Right lobe of liver (tissue), 6 donors: ENCODE results near the gene PLEKHG3. TPM values are rescaled to one million over a fixed set of nuclear protein-coding genes. Genes with fewer than 3 reads are reported as not detected.

Experiments used
- ATAC-seq, 4 donors: fragments of 200-7000 bp; cut with Tn5 transposase; one replicate each; pipeline ENCODE4 v1.9.1; 2020; ENCODE audit warnings: mild to moderate bottlenecking in 4 of 4, moderate library complexity in 4 of 4
- DNase-seq, 3 donors: peaks; one replicate each; pipeline ENCODE4 v3.0.0-alpha.2; 2020
- H3K27ac ChIP-seq, 3 donors: fragments of 200-600 bp; one replicate each; pipeline ENCODE4 v1.8.0; 2022
- H3K27me3 ChIP-seq, 2 donors: fragments of 200-600 bp; one replicate each; pipeline ENCODE4 v1.8.0; 2022
- H3K36me3 ChIP-seq, 4 donors: fragments of 200-600 bp; sonication (generic) in 1 of 4; one replicate each; pipeline versions ENCODE4 v1.5.1 to v1.8.0; 2017 to 2022; ENCODE audit warnings: control low read depth in 1 of 4
- H3K4me1 ChIP-seq, 4 donors: fragments of 200-600 bp; sonication (generic) in 1 of 4; one replicate each; pipeline versions ENCODE4 v1.5.1 to v1.8.0; 2017 to 2022; ENCODE audit warnings: control low read depth in 1 of 4
- H3K4me3 ChIP-seq, 3 donors: fragments of 200-600 bp; one replicate each; pipeline ENCODE4 v1.8.0; 2022
- H3K9me3 ChIP-seq, 4 donors: fragments of 200-600 bp; sonication (generic) in 1 of 4; one replicate each; pipeline versions ENCODE4 v1.5.1 to v1.8.0; 2017 to 2022; ENCODE audit warnings: control low read depth in 1 of 4
- POLR2A ChIP-seq: fragments of 450-650 bp; IDR thresholded peaks from one replicate; pipeline ENCODE4 v1.6.1; 2017; ENCODE audit warnings: antibody characterized with exemption, mild to moderate bottlenecking
- WGBS: methylation state at CpG from one replicate; pipeline ENCODE4 v1.1.6; 2018; ENCODE audit warnings: low coverage, low lambda C conversion rate; ENCODE audit not compliant: insufficient coverage; ENCODE audit errors: missing lambda C conversion rate; 5-methylcytosine and 5-hydroxymethylcytosine counted together
- intact Hi-C, 2 donors: fragments of 100-400 bp; cut with DNase I; formaldehyde crosslinking; loops; one replicate each; pipeline versions ENCODE4 v1.11.2 to v1.14.1; 2022
- total RNA-seq, 6 experiments: library from RNA; depleted of rRNA in 2 of 6; stranded (reverse); fragments of >200 nt in 2 of 6; fragmentation: NEBNext Ultra II Directional in 3 of 6; extraction: Animal tissue kit (Norgen Biotek cat#: 25700) in 3 of 6; gene quantifications; one replicate each; pipeline versions ENCODE4 v1.1.0 to v1.2.4, GENCODE V29; 2016 to 2023
- TF ChIP-seq, protein P1 (sequence below), 4 donors: fragments of 200-600 bp in 3 of 4; fragments of 450-650 bp in 1 of 4; IDR thresholded peaks; one replicate each; pipeline versions ENCODE4 v1.5.1 to v1.8.0; 2016 to 2022; ENCODE audit warnings: antibody characterized with exemption in 4 of 4, mild to moderate bottlenecking in 2 of 4
- donor health status: DM: no; HTN: yes; CAD: no.
- donor health status: DM: no; HTN: no; CAD: no.
- donor health status: DM: no; HTN: no; CAD: no.
- donor health status: DM: no; HTN: yes; CAD: no.
- donor health status: DM: no; HTN: yes; CAD: no.

The PLEKHG3 gene
- total RNA-seq, 6 experiments from 2014 or later, result 25.4 to 49.1 (median 28.0) TPM

DNA sequence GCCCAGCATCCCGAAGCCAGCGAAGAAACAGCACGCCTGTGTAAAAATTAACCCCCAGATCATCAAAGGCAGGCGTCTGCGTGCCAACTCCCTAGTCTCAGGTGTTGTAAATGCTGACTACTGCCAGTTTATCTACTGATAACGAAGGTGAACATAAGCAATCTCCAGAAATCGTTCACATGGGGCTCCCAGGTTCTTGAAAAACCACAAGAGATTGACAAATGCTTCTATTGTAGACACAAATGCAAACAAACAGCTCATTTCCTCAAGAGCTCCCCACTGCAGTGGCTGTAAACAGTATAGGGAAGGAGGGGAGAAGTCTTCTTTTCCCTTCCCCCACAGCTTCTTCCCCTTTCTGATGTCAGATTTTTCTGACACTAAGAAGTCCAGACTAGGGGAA lies 5.3 kb upstream of the PLEKHG3 start:
- Histone ChIP-seq H3K4me3 (no peak overlapping the region), H3K36me3 (no peaks in the 10 kb centered on the region), H3K27ac (no peak overlapping the region), H3K9me3 (no peaks in the 10 kb centered on the region), H3K4me1 (peaks cover 0 to 13% (median 3%) of the 10 kb centered on the region in 4 donors), H3K27me3 (no peaks in the 10 kb centered on the region)
- ATAC-seq (peak; percentile 35 to 59 (median 46)), DNase-seq (no peak)
- intact Hi-C loops, result no loop called here
- TF ChIP-seq, protein P1, sequence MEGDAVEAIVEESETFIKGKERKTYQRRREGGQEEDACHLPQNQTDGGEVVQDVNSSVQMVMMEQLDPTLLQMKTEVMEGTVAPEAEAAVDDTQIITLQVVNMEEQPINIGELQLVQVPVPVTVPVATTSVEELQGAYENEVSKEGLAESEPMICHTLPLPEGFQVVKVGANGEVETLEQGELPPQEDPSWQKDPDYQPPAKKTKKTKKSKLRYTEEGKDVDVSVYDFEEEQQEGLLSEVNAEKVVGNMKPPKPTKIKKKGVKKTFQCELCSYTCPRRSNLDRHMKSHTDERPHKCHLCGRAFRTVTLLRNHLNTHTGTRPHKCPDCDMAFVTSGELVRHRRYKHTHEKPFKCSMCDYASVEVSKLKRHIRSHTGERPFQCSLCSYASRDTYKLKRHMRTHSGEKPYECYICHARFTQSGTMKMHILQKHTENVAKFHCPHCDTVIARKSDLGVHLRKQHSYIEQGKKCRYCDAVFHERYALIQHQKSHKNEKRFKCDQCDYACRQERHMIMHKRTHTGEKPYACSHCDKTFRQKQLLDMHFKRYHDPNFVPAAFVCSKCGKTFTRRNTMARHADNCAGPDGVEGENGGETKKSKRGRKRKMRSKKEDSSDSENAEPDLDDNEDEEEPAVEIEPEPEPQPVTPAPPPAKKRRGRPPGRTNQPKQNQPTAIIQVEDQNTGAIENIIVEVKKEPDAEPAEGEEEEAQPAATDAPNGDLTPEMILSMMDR (IDR thresholded peaks at IDR 0.05), result no peak
- no peak for TF ChIP-seq POLR2A
- WGBS, result 17% methylated on average over 7 of the region's 7 CpGs

DNA sequence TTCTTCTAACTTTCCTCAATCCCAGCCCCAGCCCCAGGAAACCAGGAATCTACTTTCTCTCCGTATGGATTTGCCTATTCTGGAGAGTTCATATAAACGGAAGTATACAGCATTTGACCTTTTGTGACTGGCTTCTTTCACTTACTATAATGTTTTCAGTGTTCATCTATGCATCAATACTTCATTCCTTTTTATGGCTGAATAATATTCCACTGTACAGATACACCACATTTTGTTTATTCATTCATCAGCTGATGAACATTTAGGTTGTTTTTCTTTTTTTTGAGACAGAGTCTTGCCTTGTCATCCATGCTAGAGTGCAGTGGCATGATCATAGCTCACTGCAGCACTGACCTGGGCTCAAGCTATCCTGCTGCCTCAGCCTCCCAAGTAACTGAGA lies 3.9 kb upstream of the PLEKHG3 start:
- ATAC-seq (no peak), DNase-seq (no peak)
- Histone ChIP-seq H3K4me1 (peaks cover 0 to 14% (median 3%) of the 10 kb centered on the region in 4 donors), H3K9me3 (no peaks in the 10 kb centered on the region), H3K36me3 (no peaks in the 10 kb centered on the region), H3K27me3 (no peaks in the 10 kb centered on the region), H3K27ac (no peak overlapping the region), H3K4me3 (no peak overlapping the region)
- TF ChIP-seq, protein P1 (IDR thresholded peaks at IDR 0.05), result no peak
- no peak for TF ChIP-seq POLR2A
- WGBS, result 77% methylated on average over 2 of the region's 2 CpGs
- intact Hi-C loops, result no loop called here

DNA sequence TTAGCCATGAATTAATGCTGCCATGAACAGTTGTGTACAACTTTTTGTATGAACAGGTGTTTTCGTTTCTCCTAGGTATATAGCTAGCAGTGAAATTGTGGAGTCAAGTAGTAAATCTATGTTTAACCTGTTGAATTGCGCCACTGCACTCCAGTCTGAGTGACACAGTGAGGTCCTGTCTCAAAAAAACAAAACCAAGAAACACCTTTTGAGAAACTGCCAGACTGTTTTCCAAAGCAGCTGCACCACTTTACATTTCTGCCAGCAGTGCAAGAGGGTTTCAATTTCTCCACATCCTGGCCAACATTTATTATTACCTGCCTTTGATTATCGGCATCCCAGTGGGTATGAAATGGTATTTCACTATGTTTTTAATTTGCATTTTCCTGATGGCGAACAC lies 3.3 kb upstream of the PLEKHG3 start:
- DNase-seq, result no peak
- Histone ChIP-seq H3K27ac (no peak overlapping the region), H3K4me3 (no peak overlapping the region), H3K27me3 (no peaks in the 10 kb centered on the region), H3K36me3 (no peaks in the 10 kb centered on the region), H3K4me1 (peaks cover 0 to 16% (median 6%) of the 10 kb centered on the region in 4 donors), H3K9me3 (no peaks in the 10 kb centered on the region)
- 88% methylated on average over 4 of the region's 4 CpGs for WGBS
- intact Hi-C loops, result no loop called here
- TF ChIP-seq, protein P1 (IDR thresholded peaks at IDR 0.05), result no peak
- no peak for TF ChIP-seq POLR2A
- no peak for ATAC-seq

DNA sequence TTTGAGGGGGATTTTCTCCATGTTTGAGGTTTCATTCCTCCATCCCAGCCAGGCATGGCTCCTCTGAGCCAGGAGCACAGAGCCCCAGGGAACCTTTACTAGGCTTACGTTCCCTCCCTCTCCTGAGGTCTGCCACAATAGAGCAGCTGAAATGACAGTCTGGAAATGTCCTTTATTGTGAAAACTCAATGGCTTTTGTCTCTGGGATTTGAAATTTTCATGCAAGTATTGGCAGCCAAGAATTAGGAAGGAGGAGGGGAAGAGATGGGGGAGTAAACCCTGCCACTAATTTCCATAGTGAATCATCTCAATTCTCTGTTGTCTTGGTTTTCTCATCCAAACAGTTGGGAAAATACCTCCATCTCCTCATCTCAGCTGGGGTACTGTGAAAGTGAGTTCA lies 2.6 kb upstream of the PLEKHG3 start:
- no peak for ATAC-seq
- no peak for TF ChIP-seq POLR2A
- TF ChIP-seq, protein P1 (IDR thresholded peaks at IDR 0.05), result no peak

More for the DNA sequence above, 2.6 kb upstream of the PLEKHG3 start:
- intact Hi-C loops, result no loop called here
- Histone ChIP-seq H3K4me3 (no peak overlapping the region), H3K27ac (no peak overlapping the region), H3K9me3 (no peaks in the 10 kb centered on the region), H3K4me1 (peaks cover 0 to 24% (median 10%) of the 10 kb centered on the region in 4 donors), H3K36me3 (no peaks in the 10 kb centered on the region), H3K27me3 (no peaks in the 10 kb centered on the region)
- DNase-seq, result no peak
- 89% methylated on average over 1 of the region's 1 CpG for WGBS
